Measurements from ENCODE around the gene OGFOD3. TPM values are rescaled to one million over a fixed set of nuclear protein-coding genes. Genes with fewer than 3 reads are reported as not detected.
A peak's percentile ranks its signal among the peaks of the same experiment; 100 is the strongest.

The OGFOD3 gene
- total and polyA plus RNA-seq, 9 of the 15 experiments (the other 6 are each of a cell fraction or from before 2014, with no cell fraction given): 0.69 to 44.7 (median 18.9) TPM

DNA sequence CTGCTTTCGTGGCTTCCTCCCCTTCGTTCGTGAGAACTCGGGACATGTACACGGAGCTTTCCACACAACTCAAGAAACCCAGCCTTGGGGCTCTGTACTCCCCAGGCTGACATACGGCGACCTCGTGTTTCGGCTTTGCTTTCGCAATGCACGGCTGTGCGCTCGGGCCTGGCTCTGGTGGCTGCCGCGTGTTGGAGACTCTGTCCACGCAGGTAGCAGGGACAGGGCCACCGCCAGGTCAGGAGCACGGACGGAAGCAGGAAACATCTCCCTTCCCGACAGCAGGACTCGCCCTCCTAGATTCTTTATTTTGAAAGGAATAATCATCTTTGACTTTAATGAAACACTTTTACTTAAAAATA is 29.5 kb downstream of the OGFOD3 start:
- DNase-seq (ENCODE audit: extremely low read depth in 1 of 4, low spot score in 3 of 4) (no peak), FAIRE-seq (no peak), ATAC-seq (no peak)
- in situ Hi-C loops (cut with MboI): no loop called here
- Histone ChIP-seq H2AFZ (ENCODE audit: low read depth, low read length) (no peak overlapping the region), H3K9me3 (replicated peaks; ENCODE audit: control insufficient read depth, insufficient read depth, low read depth, low read length) (no peaks in the 10 kb centered on the region), H3K36me3 (ENCODE audit: control insufficient read depth, insufficient read depth, low read length) (peaks cover 23% of the 10 kb centered on the region; the same call in 1 of the 3 replicates), H3K4me2 (ENCODE audit: insufficient read depth, low read length) (no peak overlapping the region), H3K27me3 (ENCODE audit: control insufficient read depth in 2 of 2, insufficient read depth in 2 of 2, low read length in 2 of 2) (peaks cover 0 to 7% of the 10 kb centered on the region in 2 experiments; a peak in 1 of 5 replicates), H3K4me1 (replicated peaks in 1 of 2; ENCODE audit: control insufficient read depth in 2 of 2, insufficient read depth in 2 of 2, low read length in 2 of 2) (peaks cover 0 to 59% of the 10 kb centered on the region in 2 experiments; a peak in 3 of 5 replicates), H3K4me3 (no peak overlapping the region), H3K79me2 (ENCODE audit: control insufficient read depth, insufficient read depth, low read length) (no peaks in the 10 kb centered on the region), H3K27ac (ENCODE audit: extremely low read depth, low read depth, low read length) (no peak overlapping the region), H3K9ac (ENCODE audit: insufficient read depth in 1 of 2, low read depth in 2 of 2, low read length in 2 of 2) (peak overlapping the region in 1 of 2 experiments; percentile 56; a peak in 2 of 4 replicates), H3K9me1 (ENCODE audit: control insufficient read depth, insufficient read depth, low read length) (no peaks in the 10 kb centered on the region), H4K20me1 (replicated peaks; ENCODE audit: control insufficient read depth, insufficient read depth, low read length) (no peaks in the 10 kb centered on the region)
- no peak for TF ChIP-seq ELF4 (CRISPR knock-in tag; IDR thresholded peaks at IDR 0.05)
- peak; percentile 68 for TF ChIP-seq CEBPB (tag; IDR thresholded peaks at IDR 0.05)
- ChIA-PET POLR2A (interaction anchor here (0.6 kb wide), 1 partner anchor 29 kb away, joined by 4 read pairs; the partner anchor contains the start of gene HEXD), CTCF (ENCODE audit: low intra/inter-chr PET ratio) (interaction anchor here (0.8 kb wide), 1 partner anchor 37 kb away, joined by 3 read pairs; no protein-coding TSS in a partner anchor)
- no TSS peak for BruUV-seq (replicated peaks)
- WGBS (ENCODE audit: insufficient coverage, low coverage, missing lambda C conversion rate): 77% methylated on average over 18 of the region's 21 CpGs
- intact Hi-C loops (cut with micrococcal nuclease): no loop called here

DNA sequence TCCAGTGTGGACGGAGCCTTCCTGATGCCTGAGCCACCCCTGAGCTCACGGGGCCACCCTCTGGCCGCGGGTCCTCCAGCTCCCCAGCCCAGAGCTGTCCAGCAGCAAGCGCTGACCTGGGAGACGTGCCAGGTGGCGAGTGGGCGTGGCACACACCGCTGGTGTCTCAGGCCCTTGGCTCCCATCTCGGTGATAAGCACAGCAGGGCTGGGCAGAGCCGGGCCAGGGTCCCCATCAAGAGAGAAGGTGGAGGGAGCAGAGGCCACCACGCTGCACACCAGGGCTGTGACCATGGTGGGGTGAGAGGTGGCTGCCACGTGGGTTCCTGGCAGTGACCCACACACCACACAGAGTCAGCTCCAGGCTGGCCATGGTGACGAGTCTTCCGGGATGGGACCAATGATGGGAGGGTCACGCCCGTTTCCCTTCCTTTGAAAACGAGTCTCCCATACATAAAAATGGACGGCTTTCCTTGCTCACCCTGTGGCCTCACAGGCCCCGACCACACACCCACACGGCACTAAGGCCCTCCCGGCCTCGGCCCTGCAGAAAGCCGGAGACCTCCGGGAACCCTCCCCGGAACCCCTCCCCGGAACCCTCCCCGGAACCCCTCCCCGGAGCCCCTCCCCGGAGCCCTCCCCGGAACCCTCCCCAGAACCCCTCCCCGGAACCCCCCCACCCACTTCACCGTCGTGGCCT is 30.0 kb downstream of the OGFOD3 start:
- Histone ChIP-seq H3K27me3 (ENCODE audit: control insufficient read depth in 2 of 2, insufficient read depth in 2 of 2, low read length in 2 of 2) (peaks cover 0 to 7% of the 10 kb centered on the region in 2 experiments; a peak in 1 of 5 replicates), H2AFZ (ENCODE audit: low read depth, low read length) (no peak overlapping the region), H3K4me3 (no peak overlapping the region), H3K36me3 (ENCODE audit: control insufficient read depth, insufficient read depth, low read length) (peaks cover 19% of the 10 kb centered on the region; the same call in 1 of the 3 replicates), H3K9ac (ENCODE audit: insufficient read depth in 1 of 2, low read depth in 2 of 2, low read length in 2 of 2) (peak overlapping the region in 1 of 2 experiments; percentile 64; a peak in 1 of 4 replicates), H3K79me2 (ENCODE audit: control insufficient read depth, insufficient read depth, low read length) (no peaks in the 10 kb centered on the region), H3K4me1 (replicated peaks in 1 of 2; ENCODE audit: control insufficient read depth in 2 of 2, insufficient read depth in 2 of 2, low read length in 2 of 2) (peaks cover 0 to 63% of the 10 kb centered on the region in 2 experiments; a peak in 3 of 5 replicates), H4K20me1 (replicated peaks; ENCODE audit: control insufficient read depth, insufficient read depth, low read length) (no peaks in the 10 kb centered on the region), H3K4me2 (ENCODE audit: insufficient read depth, low read length) (no peak overlapping the region), H3K27ac (ENCODE audit: extremely low read depth, low read depth, low read length) (no peak overlapping the region), H3K9me3 (replicated peaks; ENCODE audit: control insufficient read depth, insufficient read depth, low read depth, low read length) (no peaks in the 10 kb centered on the region), H3K9me1 (ENCODE audit: control insufficient read depth, insufficient read depth, low read length) (no peaks in the 10 kb centered on the region)
- 33% methylated on average over 11 of the region's 34 CpGs for WGBS (ENCODE audit: insufficient coverage, low coverage, missing lambda C conversion rate)
- ATAC-seq (peak; percentile 68), FAIRE-seq (peak; percentile 23), DNase-seq (ENCODE audit: extremely low read depth in 1 of 4, low spot score in 3 of 4) (peak; percentile 37 to 65 (median 48))
- no TSS peak for BruUV-seq (replicated peaks)
- CTCF ChIA-PET (ENCODE audit: low intra/inter-chr PET ratio): interaction anchor here (0.8 to 0.9 kb wide), 2 partner anchors 36 to 38 kb away, joined by 3 read pairs; no protein-coding TSS in a partner anchor
- intact Hi-C loops (cut with micrococcal nuclease): no loop called here
- POLR2A ChIA-PET: interaction anchor here (0.6 kb wide), 1 partner anchor 29 kb away, joined by 4 read pairs; the partner anchor contains the start of gene HEXD
- in situ Hi-C loops (cut with MboI): no loop called here
- peak; percentile 69 for TF ChIP-seq NFIC (IDR thresholded peaks at IDR 0.05)
- peak; percentile 52 for TF ChIP-seq FIP1L1 (IDR thresholded peaks at IDR 0.05; ENCODE audit: low read depth, low read length, poor library complexity, severe bottlenecking)
- TF ChIP-seq CCNT2 (IDR thresholded peaks at IDR 0.05; ENCODE audit: borderline replicate concordance, extremely low read depth, insufficient read length, low read depth, low read length): peak; percentile 24
- no peak for TF ChIP-seq CC2D1A (IDR thresholded peaks at IDR 0.05)
- TF ChIP-seq, protein P1, sequence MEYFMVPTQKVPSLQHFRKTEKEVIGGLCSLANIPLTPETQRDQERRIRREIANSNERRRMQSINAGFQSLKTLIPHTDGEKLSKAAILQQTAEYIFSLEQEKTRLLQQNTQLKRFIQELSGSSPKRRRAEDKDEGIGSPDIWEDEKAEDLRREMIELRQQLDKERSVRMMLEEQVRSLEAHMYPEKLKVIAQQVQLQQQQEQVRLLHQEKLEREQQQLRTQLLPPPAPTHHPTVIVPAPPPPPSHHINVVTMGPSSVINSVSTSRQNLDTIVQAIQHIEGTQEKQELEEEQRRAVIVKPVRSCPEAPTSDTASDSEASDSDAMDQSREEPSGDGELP (CRISPR knock-in tag; IDR thresholded peaks at IDR 0.05; ENCODE audit: borderline replicate concordance): peak; percentile 75
- TF ChIP-seq, protein P2, sequence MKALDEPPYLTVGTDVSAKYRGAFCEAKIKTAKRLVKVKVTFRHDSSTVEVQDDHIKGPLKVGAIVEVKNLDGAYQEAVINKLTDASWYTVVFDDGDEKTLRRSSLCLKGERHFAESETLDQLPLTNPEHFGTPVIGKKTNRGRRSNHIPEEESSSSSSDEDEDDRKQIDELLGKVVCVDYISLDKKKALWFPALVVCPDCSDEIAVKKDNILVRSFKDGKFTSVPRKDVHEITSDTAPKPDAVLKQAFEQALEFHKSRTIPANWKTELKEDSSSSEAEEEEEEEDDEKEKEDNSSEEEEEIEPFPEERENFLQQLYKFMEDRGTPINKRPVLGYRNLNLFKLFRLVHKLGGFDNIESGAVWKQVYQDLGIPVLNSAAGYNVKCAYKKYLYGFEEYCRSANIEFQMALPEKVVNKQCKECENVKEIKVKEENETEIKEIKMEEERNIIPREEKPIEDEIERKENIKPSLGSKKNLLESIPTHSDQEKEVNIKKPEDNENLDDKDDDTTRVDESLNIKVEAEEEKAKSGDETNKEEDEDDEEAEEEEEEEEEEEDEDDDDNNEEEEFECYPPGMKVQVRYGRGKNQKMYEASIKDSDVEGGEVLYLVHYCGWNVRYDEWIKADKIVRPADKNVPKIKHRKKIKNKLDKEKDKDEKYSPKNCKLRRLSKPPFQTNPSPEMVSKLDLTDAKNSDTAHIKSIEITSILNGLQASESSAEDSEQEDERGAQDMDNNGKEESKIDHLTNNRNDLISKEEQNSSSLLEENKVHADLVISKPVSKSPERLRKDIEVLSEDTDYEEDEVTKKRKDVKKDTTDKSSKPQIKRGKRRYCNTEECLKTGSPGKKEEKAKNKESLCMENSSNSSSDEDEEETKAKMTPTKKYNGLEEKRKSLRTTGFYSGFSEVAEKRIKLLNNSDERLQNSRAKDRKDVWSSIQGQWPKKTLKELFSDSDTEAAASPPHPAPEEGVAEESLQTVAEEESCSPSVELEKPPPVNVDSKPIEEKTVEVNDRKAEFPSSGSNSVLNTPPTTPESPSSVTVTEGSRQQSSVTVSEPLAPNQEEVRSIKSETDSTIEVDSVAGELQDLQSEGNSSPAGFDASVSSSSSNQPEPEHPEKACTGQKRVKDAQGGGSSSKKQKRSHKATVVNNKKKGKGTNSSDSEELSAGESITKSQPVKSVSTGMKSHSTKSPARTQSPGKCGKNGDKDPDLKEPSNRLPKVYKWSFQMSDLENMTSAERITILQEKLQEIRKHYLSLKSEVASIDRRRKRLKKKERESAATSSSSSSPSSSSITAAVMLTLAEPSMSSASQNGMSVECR (CRISPR knock-in tag; IDR thresholded peaks at IDR 0.05): peak; percentile 83
